Activated T-cell treated with anti-CD3 and anti-CD28 coated beads for 48 hours (primary cell): Measurements from ENCODE around the gene TTLL9.

Experiments
- DNase-seq: peaks from one replicate; pipeline ENCODE4 v3.0.0-alpha.2; 2020; ENCODE audit warnings: low read depth

Gene TTLL9

GRCh38 chr20:31979713-31980426 is 109.4 kb downstream of the TTLL9 start:
- no peak for DNase-seq

- DNase-seq: no peak
Measured at GRCh38 chr20:31981784-31982183, 111.3 kb downstream of the TTLL9 start.

DNA sequence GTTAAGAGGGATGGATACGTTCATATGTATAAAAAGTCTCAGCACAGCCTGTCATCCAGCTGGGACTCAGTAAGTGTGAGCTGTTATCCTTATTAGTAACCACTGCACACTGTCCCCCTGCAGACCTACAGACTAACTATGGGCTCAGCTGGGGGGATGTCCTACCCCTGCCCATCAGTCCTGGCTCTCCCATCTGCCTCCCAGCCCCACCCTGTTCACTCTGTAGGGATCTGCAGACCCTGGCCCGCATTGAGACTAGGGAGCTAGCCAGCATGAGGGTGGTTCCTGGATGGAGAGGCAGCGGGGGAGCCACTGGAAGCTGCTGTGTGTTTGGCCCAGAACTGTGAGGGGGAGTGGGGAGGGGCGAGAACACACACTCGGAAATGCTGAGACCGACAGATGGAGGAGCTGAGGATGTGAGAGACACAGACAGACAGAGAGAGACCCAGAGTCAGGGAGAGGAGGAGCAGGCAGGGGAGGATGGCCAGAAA is 114.6 kb downstream of the TTLL9 start:
- DNase-seq: no peak

- DNase-seq: no peak
Measured at GRCh38 chr20:31987744-31988143, 117.3 kb downstream of the TTLL9 start.

- DNase-seq: no peak
Measured at GRCh38 chr20:31988430-31989015, 118.1 kb downstream of the TTLL9 start.

- no peak for DNase-seq
Measured at GRCh38 chr20:31989030-31989645, 118.7 kb downstream of the TTLL9 start.

DNA sequence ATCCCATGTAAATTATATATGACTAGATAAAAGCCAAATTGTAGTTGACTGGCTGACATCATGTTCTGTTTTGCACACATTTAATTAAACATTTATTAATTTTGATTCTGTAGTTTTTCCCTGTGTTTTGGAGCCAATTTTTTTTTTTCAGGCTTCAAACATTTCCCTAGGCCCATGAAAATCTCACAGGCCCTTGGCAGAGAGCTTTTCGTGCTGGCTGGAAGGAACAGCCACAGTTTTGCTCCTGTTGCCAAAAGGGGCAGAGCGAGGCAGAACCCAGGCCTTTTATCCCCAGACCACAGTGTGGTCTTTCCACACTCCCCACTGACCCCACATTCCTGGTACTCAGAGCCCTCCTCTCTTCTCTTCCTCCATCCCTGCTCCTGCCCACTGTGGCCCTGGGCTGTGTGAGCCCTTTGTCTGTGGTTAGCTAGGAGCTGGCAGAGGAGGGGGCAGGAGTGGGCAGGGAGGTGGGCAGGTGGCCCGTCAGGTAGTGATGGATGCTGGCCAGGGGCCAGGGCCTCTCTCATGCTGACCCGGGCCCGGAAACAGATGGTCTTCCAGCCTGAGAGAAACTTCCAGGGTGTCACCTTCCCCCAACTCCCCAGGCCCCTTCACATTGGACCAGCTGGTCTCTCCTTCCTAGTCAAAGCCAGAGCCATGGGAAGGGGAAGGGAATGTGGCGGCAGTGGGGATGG is 120.4 kb downstream of the TTLL9 start:
- no peak for DNase-seq

GRCh38 chr20:31991339-31991705 is 120.9 kb downstream of the TTLL9 start:
- DNase-seq: no peak

DNA sequence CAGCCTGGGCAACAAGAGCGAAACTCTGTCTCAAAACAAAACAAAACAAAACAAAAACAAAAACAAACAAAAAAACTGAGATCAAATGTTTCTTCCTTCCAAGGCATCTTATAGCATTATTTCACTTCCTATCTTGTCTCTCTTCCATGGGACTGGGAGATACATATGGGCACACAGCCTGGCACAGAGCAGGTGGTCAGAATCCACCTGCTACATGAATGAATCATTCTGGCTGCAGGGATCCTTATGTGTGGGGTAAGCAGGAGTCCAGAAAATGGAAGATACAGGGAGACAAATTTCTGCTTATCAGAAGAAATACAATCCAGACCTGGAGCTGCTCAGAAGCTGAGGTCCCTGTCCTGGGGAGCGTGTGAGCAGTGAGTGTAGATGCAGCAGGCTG is 121.7 kb downstream of the TTLL9 start:
- no peak for DNase-seq
